HG02759 (cell line): ENCODE results near the gene NCK2.
A peak's percentile ranks its signal among the peaks of the same experiment; 100 is the strongest.
"Not testable (repeated sequence)": the region's sequence is repeated elsewhere in the genome, so short reads cannot be mapped to it uniquely, and the experiment has no call there.

Experiments
- ATAC-seq: cut with Tn5 transposase; IDR thresholded peaks from one replicate; pipeline ENCODE4 v1.9.1; 2021; ENCODE audit warnings: mild to moderate bottlenecking, moderate library complexity; ENCODE audit not compliant: unreplicated experiment

NCK2 gene

GRCh38 chr2:105754011-105754410, 9.3 kb downstream of the NCK2 start:
- no peak for ATAC-seq

GRCh38 chr2:105754994-105755393, 10.3 kb downstream of the NCK2 start:
- ATAC-seq: no peak

GRCh38 chr2:105755895-105756294, 11.2 kb downstream of the NCK2 start:
- no peak for ATAC-seq

GRCh38 chr2:105756435-105756834, 11.7 kb downstream of the NCK2 start:
- no peak for ATAC-seq

- not testable (repeated sequence) for ATAC-seq
Measured at GRCh38 chr2:105756865-105757264, 12.2 kb downstream of the NCK2 start.

GRCh38 chr2:105757433-105757832, 12.7 kb downstream of the NCK2 start:
- peak; percentile 43 for ATAC-seq

- ATAC-seq: no peak
Measured at GRCh38 chr2:105760191-105760590, 15.5 kb downstream of the NCK2 start.

GRCh38 chr2:105760639-105761337, 16.1 kb downstream of the NCK2 start:
- no peak for ATAC-seq

GRCh38 chr2:105761931-105762515, 17.3 kb downstream of the NCK2 start:
- no peak for ATAC-seq

- no peak for ATAC-seq
Measured at GRCh38 chr2:105763076-105763475, 18.4 kb downstream of the NCK2 start.

GRCh38 chr2:105764059-105764458, 19.3 kb downstream of the NCK2 start:
- ATAC-seq: no peak

GRCh38 chr2:105765415-105766299, 20.9 kb downstream of the NCK2 start:
- ATAC-seq: no peak

GRCh38 chr2:105766300-105766866, 21.7 kb downstream of the NCK2 start:
- ATAC-seq: no peak

- no peak for ATAC-seq
Measured at GRCh38 chr2:105768176-105768575, 23.5 kb downstream of the NCK2 start.

- no peak for ATAC-seq
Measured at GRCh38 chr2:105768961-105769452, 24.3 kb downstream of the NCK2 start.

- no peak for ATAC-seq
Measured at GRCh38 chr2:105769504-105769903, 24.8 kb downstream of the NCK2 start.

GRCh38 chr2:105770149-105770548, 25.4 kb downstream of the NCK2 start:
- no peak for ATAC-seq

GRCh38 chr2:105771291-105771690, 26.6 kb downstream of the NCK2 start:
- not testable (repeated sequence) for ATAC-seq

- ATAC-seq: no peak
Measured at GRCh38 chr2:105771836-105772235, 27.1 kb downstream of the NCK2 start.

GRCh38 chr2:105772362-105772761, 27.6 kb downstream of the NCK2 start:
- ATAC-seq: no peak

- no peak for ATAC-seq
Measured at GRCh38 chr2:105773568-105773967, 28.9 kb downstream of the NCK2 start.
